Skeletal muscle tissue (tissue), 4 donors: ENCODE data around the gene TMEM158. TPM values are rescaled to one million over a fixed set of nuclear protein-coding genes. Genes with fewer than 3 reads are reported as not detected.

Experiments
- H3K27ac ChIP-seq: one replicate; pipeline ENCODE4 v1.7.0; 2013; ENCODE audit warnings: mild to moderate bottlenecking, low read depth, low read length, inconsistent platforms
- H3K27me3 ChIP-seq, 3 donors: one replicate each; pipeline ENCODE4 v1.7.0; 2013; ENCODE audit warnings: low read length in 3 of 3; ENCODE audit not compliant: control insufficient read depth in 3 of 3, insufficient read depth in 3 of 3
- H3K36me3 ChIP-seq, 3 donors: one replicate each; pipeline ENCODE4 v1.7.0; 2013; ENCODE audit warnings: low read length in 3 of 3; ENCODE audit not compliant: control insufficient read depth in 3 of 3, insufficient read depth in 3 of 3
- H3K4me1 ChIP-seq, 3 donors: one replicate each; pipeline ENCODE4 v1.7.0; 2013; ENCODE audit warnings: low read length in 3 of 3, mild to moderate bottlenecking in 3 of 3; ENCODE audit not compliant: control insufficient read depth in 3 of 3, insufficient read depth in 3 of 3
- H3K4me3 ChIP-seq, 3 donors: one replicate each; pipeline ENCODE4 v1.7.0; 2013; ENCODE audit warnings: low read length in 3 of 3
- H3K9ac ChIP-seq, 3 donors: one replicate each; pipeline ENCODE4 v1.7.0; 2013; ENCODE audit warnings: low read length in 3 of 3, mild to moderate bottlenecking in 3 of 3, moderate library complexity in 2 of 3, low read depth in 1 of 3
- H3K9me3 ChIP-seq, 3 donors: one replicate each; pipeline ENCODE4 v1.7.0; 2013; ENCODE audit warnings: low read length in 3 of 3; ENCODE audit not compliant: control insufficient read depth in 3 of 3
- total RNA-seq: library from RNA; depleted of rRNA; stranded (reverse); fragments of >200 nt; gene quantifications from one replicate; pipeline ENCODE4 v1.2.3, GENCODE V29; 2014
- donor health status: Osteomylitis.

Gene TMEM158
- total RNA-seq, 1 donor from 2014 or later: 0.52 TPM

GRCh38 chr3:45259133-45259532 is 33.0 kb upstream of the TMEM158 start:
- no peak overlapping the region for H3K4me3 ChIP-seq
- H3K27me3 ChIP-seq: no peaks in the 10 kb centered on the region
- H3K36me3 ChIP-seq: no peaks in the 10 kb centered on the region
- H3K27ac ChIP-seq: no peak overlapping the region
- H3K9ac ChIP-seq: no peak overlapping the region
- H3K4me1 ChIP-seq: no peaks in the 10 kb centered on the region
- no peaks in the 10 kb centered on the region for H3K9me3 ChIP-seq

GRCh38 chr3:45258317-45258716 is 32.2 kb upstream of the TMEM158 start:
- Histone ChIP-seq H3K36me3 (no peaks in the 10 kb centered on the region), H3K4me1 (no peaks in the 10 kb centered on the region), H3K9ac (no peak overlapping the region), H3K27ac (no peak overlapping the region), H3K9me3 (no peaks in the 10 kb centered on the region), H3K27me3 (no peaks in the 10 kb centered on the region), H3K4me3 (no peak overlapping the region)

GRCh38 chr3:45253316-45253715 is 27.2 kb upstream of the TMEM158 start:
- H3K27me3 ChIP-seq: no peaks in the 10 kb centered on the region
- H3K9ac ChIP-seq: no peak overlapping the region
- no peaks in the 10 kb centered on the region for H3K4me1 ChIP-seq
- no peak overlapping the region for H3K27ac ChIP-seq
- H3K9me3 ChIP-seq: no peaks in the 10 kb centered on the region
- H3K36me3 ChIP-seq: no peaks in the 10 kb centered on the region
- no peak overlapping the region for H3K4me3 ChIP-seq

- no peaks in the 10 kb centered on the region for H3K4me1 ChIP-seq
- no peak overlapping the region for H3K27ac ChIP-seq
- no peaks in the 10 kb centered on the region for H3K27me3 ChIP-seq
- H3K4me3 ChIP-seq: no peak overlapping the region
- H3K9ac ChIP-seq: no peak overlapping the region
- H3K36me3 ChIP-seq: no peaks in the 10 kb centered on the region
- no peaks in the 10 kb centered on the region for H3K9me3 ChIP-seq
Observed at GRCh38 chr3:45252826-45253225, 26.7 kb upstream of the TMEM158 start.

GRCh38 chr3:45249391-45249790 is 23.3 kb upstream of the TMEM158 start:
- no peaks in the 10 kb centered on the region for H3K4me1 ChIP-seq
- no peak overlapping the region for H3K27ac ChIP-seq
- no peaks in the 10 kb centered on the region for H3K27me3 ChIP-seq
- H3K36me3 ChIP-seq: no peaks in the 10 kb centered on the region
- H3K9ac ChIP-seq: no peak overlapping the region
- H3K4me3 ChIP-seq: no peak overlapping the region
- no peaks in the 10 kb centered on the region for H3K9me3 ChIP-seq

- H3K27me3 ChIP-seq: peaks cover 2 to 3% (median 3%) of the 10 kb centered on the region in 3 donors
- H3K36me3 ChIP-seq: no peaks in the 10 kb centered on the region
- H3K27ac ChIP-seq: no peak overlapping the region
- no peak overlapping the region for H3K4me3 ChIP-seq
- no peak overlapping the region for H3K9ac ChIP-seq
- no peaks in the 10 kb centered on the region for H3K9me3 ChIP-seq
- no peaks in the 10 kb centered on the region for H3K4me1 ChIP-seq
Observed at GRCh38 chr3:45246241-45246640, 20.2 kb upstream of the TMEM158 start.

- no peak overlapping the region for H3K27ac ChIP-seq
Observed at GRCh38 chr3:45244356-45244755, 18.3 kb upstream of the TMEM158 start.

GRCh38 chr3:45241206-45241605 is 15.1 kb upstream of the TMEM158 start:
- Histone ChIP-seq H3K4me3 (no peak overlapping the region), H3K4me1 (no peaks in the 10 kb centered on the region), H3K27me3 (peaks cover 3 to 15% (median 6%) of the 10 kb centered on the region in 3 donors), H3K36me3 (no peaks in the 10 kb centered on the region), H3K27ac (no peak overlapping the region), H3K9ac (no peak overlapping the region), H3K9me3 (peaks cover 0 to 3% (median 2%) of the 10 kb centered on the region in 3 donors)

More at GRCh38 chr3:45244356-45244755, 18.3 kb upstream of the TMEM158 start:
- H3K36me3 ChIP-seq: no peaks in the 10 kb centered on the region
- no peaks in the 10 kb centered on the region for H3K9me3 ChIP-seq
- H3K9ac ChIP-seq: no peak overlapping the region
- H3K4me1 ChIP-seq: no peaks in the 10 kb centered on the region
- no peak overlapping the region for H3K4me3 ChIP-seq
- peaks cover 3 to 15% (median 6%) of the 10 kb centered on the region in 3 donors for H3K27me3 ChIP-seq

GRCh38 chr3:45240292-45240691 is 14.2 kb upstream of the TMEM158 start:
- Histone ChIP-seq H3K27ac (no peak overlapping the region), H3K4me1 (no peaks in the 10 kb centered on the region), H3K9me3 (peaks cover 0 to 3% (median 2%) of the 10 kb centered on the region in 3 donors), H3K9ac (no peak overlapping the region), H3K36me3 (no peaks in the 10 kb centered on the region), H3K27me3 (peaks cover 3 to 15% (median 6%) of the 10 kb centered on the region in 3 donors), H3K4me3 (no peak overlapping the region)

GRCh38 chr3:45239254-45239653 is 13.2 kb upstream of the TMEM158 start:
- Histone ChIP-seq H3K9me3 (peaks cover 0 to 3% (median 2%) of the 10 kb centered on the region in 3 donors), H3K9ac (no peak overlapping the region), H3K27ac (no peak overlapping the region), H3K4me1 (no peaks in the 10 kb centered on the region), H3K36me3 (no peaks in the 10 kb centered on the region), H3K4me3 (no peak overlapping the region), H3K27me3 (peaks cover 2 to 15% (median 5%) of the 10 kb centered on the region in 3 donors)
